ENCODE data around the gene TMEM223.
A peak's percentile ranks its signal among the peaks of the same experiment; 100 is the strongest.
"Not testable (repeated sequence)": the region's sequence is repeated elsewhere in the genome, so short reads cannot be mapped to it uniquely, and the experiment has no call there.

TMEM223 gene

DNA sequence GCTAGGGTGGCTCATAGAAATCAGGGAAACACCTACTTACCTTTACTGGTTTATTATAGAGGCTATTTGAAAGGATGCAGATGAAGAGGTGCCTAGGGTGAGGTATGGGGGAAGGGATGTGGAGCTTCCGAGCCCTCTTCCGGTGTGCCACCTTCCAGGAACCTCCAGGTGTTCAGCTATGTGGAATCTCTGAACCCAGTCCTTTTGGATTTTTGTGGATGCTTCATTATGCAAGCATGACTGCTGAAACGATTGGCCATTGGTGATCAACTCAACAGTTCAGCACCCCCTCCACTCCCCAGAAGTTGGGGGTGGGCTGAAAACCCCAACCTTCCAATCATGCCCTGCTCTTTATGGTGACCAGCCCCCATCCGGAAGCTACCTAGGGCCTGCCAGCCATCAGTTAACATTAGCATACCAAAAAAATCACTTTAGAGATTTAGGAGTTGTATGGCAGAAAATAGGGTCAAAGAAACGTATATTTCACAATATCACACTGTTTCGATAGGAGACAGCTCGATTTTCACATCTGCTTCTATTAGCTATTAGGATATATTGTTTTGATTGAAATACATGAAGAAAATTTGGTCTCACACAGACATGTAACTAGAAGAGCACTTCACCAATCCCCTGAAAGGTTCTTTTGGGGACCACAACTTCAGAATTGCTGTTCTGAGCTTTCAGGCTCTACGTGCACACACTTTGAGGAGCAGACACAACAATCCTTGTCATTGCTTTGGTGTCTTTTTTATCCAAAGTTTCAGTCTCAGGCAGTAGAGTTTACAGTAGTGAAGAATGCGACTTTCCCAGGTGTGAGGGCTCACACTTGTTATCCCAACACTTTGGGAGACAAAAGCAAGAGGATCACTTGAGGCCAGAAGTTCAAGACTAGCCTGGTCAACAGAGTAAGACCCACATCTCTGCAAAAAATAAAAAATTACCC, 33.7 kb downstream of the TMEM223 start:
- no peak for DNase-seq (ENCODE audit: low read depth, low spot score)
- H3K27ac ChIP-seq, result no peak overlapping the region

DNA sequence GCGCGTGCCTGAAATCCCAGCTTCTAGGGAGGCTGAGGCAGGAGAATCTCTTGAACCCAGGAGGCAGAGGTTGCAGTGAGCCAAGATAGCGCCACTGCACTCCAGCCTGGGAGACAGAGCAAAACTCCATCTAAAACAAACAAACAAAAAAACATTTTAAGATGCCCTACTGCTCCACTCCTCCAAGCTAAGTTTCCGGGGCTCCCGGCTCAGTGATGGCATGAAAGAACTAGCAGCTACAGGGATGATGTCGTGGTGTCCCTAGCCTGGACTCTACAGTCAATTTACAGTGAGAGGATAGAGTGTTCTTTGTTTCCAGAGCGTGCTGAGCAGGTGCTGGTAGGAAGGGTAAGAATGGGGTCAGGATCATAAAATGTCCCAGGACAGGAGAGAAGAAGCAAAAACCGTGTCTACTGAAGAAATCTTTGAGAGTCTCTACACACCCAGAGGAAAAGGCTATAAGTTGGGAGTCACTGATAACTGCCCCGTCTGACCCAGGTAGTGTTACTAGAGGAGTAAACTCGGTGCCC, 36.7 kb downstream of the TMEM223 start:
- DNase-seq (ENCODE audit: low read depth, low spot score), result no peak
- no peak overlapping the region for H3K27ac ChIP-seq

DNA sequence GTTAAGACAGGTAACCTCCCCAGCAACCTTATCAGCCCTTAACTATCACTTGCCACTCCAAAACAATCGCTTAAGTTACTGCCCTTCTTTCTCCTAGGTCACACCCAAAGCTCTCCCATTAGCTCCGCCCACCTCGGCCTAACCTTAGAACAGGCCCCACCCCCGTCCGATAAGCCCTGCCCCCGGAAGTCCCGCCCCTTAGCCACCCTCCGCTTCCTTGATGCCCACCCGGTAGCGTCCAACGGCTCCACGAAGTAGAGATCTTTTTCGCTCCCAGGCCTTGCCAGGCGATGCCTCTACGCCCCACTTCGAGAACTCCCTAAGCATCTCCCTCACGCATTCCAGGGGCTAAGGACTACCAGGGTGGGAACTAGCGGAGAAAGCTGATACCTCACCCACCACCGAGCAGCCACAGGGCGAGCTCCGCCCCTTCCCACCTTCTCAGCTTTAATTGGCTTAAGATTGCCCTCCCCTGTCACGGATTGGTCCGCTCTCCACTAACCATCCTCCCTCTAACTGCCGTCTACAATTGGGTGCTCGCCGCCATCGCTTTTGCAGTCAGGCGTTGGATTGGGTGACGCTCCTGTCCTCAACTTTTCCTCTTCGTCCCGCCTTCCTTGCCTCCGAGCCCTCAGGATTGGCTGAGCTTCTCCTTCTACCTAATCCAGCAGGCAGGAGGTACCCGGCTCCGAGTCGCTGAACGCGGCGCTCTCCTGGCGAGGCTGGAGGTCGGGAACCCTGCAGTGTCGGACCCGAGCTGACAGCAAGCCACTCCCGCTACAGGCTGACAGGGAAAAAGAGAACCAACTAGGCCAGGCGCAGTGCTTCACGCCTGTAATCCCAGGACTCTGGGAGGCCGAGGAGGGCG, 37.8 kb downstream of the TMEM223 start, which contains the start of gene ZBTB3:
ZBTB3 (minus strand) TSS at position 425 of the 868 bp plus-strand sequence. CDS start 496 bp downstream, outside the sequence.
- DNase-seq (ENCODE audit: low read depth, low spot score), result peak; percentile 97
- peak within 1 kb of the TSS; percentile 73 for H3K27ac ChIP-seq

DNA sequence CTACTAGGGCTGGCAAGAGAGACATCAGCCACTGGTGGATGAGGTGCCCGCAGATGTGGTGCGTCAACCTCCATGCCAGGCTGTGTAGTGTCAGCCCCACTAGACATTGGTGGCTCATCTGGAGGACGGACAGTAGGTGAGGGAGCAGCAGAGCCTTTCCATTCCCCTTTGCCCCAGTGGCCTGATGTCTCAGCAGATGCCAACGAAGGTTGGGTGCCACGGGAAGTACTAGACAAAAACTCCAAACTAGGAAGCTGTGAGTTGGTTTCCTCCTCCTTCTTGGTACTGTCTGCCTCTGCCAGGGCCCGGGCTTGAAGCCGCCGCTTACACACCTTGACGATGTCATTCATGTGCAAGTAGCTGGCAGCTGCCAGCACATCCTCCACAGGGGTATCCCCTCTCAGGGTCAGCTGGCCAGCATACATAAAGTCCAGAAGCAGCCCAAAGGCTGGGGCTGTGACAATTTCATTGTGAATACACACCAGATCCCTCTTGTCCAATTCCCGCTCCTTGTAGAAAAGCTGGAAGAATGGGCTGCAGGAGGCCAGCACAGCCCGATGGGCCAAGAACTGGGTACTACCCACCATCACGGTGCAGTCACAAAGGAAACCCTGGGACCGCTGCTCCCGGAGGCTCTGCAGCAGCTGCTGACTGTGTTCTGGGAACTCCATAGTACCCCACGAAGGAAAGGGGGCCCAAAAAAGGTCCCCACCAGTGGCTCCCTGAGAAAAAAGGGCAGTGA, 38.6 kb downstream of the TMEM223 start:
- H3K27ac ChIP-seq, result peak overlapping the region; percentile 73
- no peak for DNase-seq (ENCODE audit: low read depth, low spot score)

- DNase-seq (ENCODE audit: low read depth, low spot score), result no peak
These were observed 39.5 kb downstream of the TMEM223 start for GRCh38 chr11:62752177-62752785.

DNA sequence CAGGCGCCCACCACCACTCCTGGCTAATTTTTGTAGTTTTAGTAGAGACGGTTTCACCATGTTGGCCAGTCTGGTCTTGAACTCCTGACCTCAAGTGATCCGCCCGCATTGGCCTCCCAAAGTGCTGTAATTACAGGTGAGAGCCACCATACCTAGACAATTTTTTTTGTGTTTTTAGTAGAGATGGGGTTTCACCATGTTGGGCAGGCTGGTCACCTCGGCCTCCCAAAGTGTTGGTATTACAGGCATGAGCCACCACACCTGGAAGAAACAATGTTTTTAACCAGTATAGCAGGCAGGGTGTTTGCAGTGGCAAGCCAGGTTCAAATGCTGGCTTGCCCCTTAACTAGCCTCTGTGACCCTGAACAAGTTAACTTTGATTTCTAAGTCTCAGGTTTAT, 41.9 kb downstream of the TMEM223 start:
- DNase-seq (ENCODE audit: low read depth, low spot score); H3K27ac ChIP-seq: not testable (repeated sequence)

More at GRCh38 chr11:62752177-62752785, 39.5 kb downstream of the TMEM223 start:
- H3K27ac ChIP-seq, result no peak overlapping the region

GRCh38 chr11:62747475-62748160, 44.2 kb downstream of the TMEM223 start:
- no peak overlapping the region for H3K27ac ChIP-seq
- no peak for DNase-seq (ENCODE audit: low read depth, low spot score)

Measured in epithelial cell of prostate (primary cell).